ENCODE measurements around the gene KRT5.

Gene KRT5

DNA sequence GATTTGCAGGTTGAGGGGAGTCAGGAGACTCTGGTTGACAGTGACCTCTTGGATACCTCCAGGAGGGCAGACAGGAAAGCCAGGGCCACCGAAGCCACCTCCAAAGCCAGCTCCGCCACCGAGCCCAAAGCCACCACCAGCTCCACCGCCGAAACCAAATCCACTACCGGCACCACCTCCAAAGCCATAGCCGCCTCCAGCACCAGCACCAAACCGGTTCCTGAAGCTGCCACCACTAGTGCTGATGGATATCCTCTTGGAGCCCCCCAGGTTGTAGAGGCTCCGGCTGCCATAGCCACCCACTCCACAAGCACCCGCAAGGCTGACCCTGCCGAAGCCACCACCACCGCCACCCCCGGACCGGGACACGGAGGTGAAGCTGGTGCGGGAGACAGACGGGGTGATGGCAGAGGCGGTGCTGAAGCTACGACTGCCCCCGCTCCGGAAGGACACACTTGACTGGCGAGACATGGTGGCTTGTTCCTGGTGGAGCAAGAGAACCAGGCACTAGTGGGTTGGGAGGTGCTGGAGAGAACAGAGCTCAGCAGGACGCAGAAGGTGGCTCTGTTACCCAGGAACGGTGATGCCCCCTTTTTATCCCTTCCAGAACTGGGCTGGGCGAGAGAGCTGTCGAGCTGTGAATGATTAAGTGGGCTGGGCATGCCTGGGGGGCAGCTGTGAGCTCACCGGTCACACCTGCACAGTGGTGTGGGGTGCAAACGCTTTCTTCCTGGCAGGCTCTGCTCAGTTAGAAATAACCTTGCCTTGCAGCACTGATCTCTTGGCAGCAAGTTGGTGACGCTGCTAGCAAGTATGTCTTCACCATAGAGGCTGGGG, at the start of gene KRT5:
Gene KRT5, minus strand, starts transcription at position 569 of the 837 bp plus-strand sequence. Its CDS starts 98 bp downstream, at position 471.
- H3K9me3 ChIP-seq (ENCODE audit: severe bottlenecking), result no peaks in the 10 kb centered on the region
- no peaks in the 10 kb centered on the region for H3K27me3 ChIP-seq (ENCODE audit: insufficient read depth, poor library complexity, severe bottlenecking)
- peaks cover 55% of the 10 kb centered on the region for H3K4me1 ChIP-seq (ENCODE audit: insufficient read depth, poor library complexity, severe bottlenecking)
- peak within 1 kb of the TSS; percentile 99 for H3K27ac ChIP-seq (ENCODE audit: poor library complexity, severe bottlenecking)
- ATAC-seq (ENCODE audit: low read depth) (peak; percentile 43), DNase-seq (ENCODE audit: low spot score) (peak; percentile 98)
- peaks cover 51% of the 10 kb centered on the region for H3K36me3 ChIP-seq (ENCODE audit: low read depth)
- TF ChIP-seq, protein P1, sequence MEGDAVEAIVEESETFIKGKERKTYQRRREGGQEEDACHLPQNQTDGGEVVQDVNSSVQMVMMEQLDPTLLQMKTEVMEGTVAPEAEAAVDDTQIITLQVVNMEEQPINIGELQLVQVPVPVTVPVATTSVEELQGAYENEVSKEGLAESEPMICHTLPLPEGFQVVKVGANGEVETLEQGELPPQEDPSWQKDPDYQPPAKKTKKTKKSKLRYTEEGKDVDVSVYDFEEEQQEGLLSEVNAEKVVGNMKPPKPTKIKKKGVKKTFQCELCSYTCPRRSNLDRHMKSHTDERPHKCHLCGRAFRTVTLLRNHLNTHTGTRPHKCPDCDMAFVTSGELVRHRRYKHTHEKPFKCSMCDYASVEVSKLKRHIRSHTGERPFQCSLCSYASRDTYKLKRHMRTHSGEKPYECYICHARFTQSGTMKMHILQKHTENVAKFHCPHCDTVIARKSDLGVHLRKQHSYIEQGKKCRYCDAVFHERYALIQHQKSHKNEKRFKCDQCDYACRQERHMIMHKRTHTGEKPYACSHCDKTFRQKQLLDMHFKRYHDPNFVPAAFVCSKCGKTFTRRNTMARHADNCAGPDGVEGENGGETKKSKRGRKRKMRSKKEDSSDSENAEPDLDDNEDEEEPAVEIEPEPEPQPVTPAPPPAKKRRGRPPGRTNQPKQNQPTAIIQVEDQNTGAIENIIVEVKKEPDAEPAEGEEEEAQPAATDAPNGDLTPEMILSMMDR (IDR thresholded peaks at IDR 0.05; ENCODE audit: poor library complexity, severe bottlenecking), result no peak
- H3K4me3 ChIP-seq (ENCODE audit: severe bottlenecking), result peak within 1 kb of the TSS; percentile 79

DNA sequence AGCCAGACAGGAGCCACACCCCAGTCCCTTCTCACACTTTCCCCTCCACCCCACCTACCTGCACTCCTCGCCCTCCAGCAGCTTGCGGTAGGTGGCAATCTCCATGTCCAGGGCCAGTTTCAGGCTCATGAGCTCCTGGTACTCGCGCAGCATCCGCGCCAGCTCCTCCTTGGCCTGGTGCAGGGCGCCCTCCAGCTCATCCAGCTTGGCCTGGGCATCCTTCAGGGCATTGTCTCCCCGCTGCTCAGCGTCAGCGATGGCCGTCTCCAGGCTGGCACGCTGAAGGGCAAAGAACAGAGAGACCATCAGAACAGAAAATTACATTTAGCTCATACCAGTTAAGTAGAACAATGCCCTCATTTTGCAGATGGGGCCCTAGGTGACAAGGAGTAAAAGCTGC, 47.9 kb upstream of the KRT5 start:
- H3K36me3 ChIP-seq (ENCODE audit: low read depth), result no peaks in the 10 kb centered on the region
- no peaks in the 10 kb centered on the region for H3K27me3 ChIP-seq (ENCODE audit: insufficient read depth, poor library complexity, severe bottlenecking)
- no peak for DNase-seq (ENCODE audit: low spot score)
- no peak overlapping the region for H3K4me3 ChIP-seq (ENCODE audit: severe bottlenecking)
- no peaks in the 10 kb centered on the region for H3K9me3 ChIP-seq (ENCODE audit: severe bottlenecking)
- H3K27ac ChIP-seq (ENCODE audit: poor library complexity, severe bottlenecking), result no peak overlapping the region
- no peak for ATAC-seq (ENCODE audit: low read depth)
- H3K4me1 ChIP-seq (ENCODE audit: insufficient read depth, poor library complexity, severe bottlenecking), result no peaks in the 10 kb centered on the region
- TF ChIP-seq, protein P1 (IDR thresholded peaks at IDR 0.05; ENCODE audit: poor library complexity, severe bottlenecking), result no peak

DNA sequence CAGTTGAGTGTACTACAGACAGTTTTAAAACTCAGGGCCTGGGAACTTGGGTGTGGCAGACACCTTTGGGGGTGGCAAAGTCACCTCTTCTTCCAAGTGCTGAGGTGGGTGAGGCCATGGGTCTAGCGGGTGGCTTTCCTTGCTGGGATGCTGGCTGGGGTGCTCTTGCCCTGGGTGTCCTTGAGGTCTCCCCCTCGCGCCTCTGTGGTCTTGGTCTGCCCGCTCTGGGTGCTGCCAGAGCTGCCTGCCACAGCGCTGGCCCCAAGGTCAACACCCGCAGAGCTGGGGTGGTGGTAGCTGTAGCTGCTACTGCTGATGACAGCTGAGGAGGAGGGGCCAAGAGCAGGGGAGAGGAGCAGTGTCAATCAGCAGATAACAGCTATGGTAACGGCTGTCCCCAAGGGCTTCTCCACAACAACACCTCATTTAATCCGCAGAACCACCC, 46.7 kb upstream of the KRT5 start:
- no peak for DNase-seq (ENCODE audit: low spot score)
- H3K27me3 ChIP-seq (ENCODE audit: insufficient read depth, poor library complexity, severe bottlenecking), result no peaks in the 10 kb centered on the region

DNA sequence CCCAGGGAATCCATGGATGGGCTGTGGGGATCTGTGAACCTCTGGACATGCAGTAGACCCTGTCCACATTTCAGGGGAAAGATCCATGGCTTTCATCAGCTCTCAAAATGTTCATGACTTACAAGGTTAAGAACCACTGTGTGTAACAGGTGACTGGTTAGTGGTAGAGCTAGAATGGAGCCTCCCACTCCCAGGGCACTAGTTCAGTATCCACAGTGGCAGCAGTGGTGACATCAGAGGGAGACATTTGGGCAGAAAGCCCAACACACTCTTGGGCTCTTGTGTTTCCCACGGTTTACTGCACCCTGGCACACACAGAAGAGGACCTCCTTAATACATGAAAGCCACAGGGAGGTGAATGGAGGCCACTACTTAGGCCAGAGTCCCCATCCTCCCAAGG, 44.4 kb upstream of the KRT5 start:
- no peaks in the 10 kb centered on the region for H3K36me3 ChIP-seq (ENCODE audit: low read depth)
- no peak for DNase-seq (ENCODE audit: low spot score)
- H3K9me3 ChIP-seq (ENCODE audit: severe bottlenecking), result no peaks in the 10 kb centered on the region
- no peaks in the 10 kb centered on the region for H3K4me1 ChIP-seq (ENCODE audit: insufficient read depth, poor library complexity, severe bottlenecking)
- H3K4me3 ChIP-seq (ENCODE audit: severe bottlenecking), result no peak overlapping the region
- no peak for ATAC-seq (ENCODE audit: low read depth)
- no peaks in the 10 kb centered on the region for H3K27me3 ChIP-seq (ENCODE audit: insufficient read depth, poor library complexity, severe bottlenecking)
- H3K27ac ChIP-seq (ENCODE audit: poor library complexity, severe bottlenecking), result no peak overlapping the region
- TF ChIP-seq, protein P1 (IDR thresholded peaks at IDR 0.05; ENCODE audit: poor library complexity, severe bottlenecking), result no peak

More for the DNA sequence above, 46.7 kb upstream of the KRT5 start:
- ATAC-seq (ENCODE audit: low read depth), result no peak
- Histone ChIP-seq H3K9me3 (ENCODE audit: severe bottlenecking) (no peaks in the 10 kb centered on the region), H3K4me1 (ENCODE audit: insufficient read depth, poor library complexity, severe bottlenecking) (no peaks in the 10 kb centered on the region), H3K36me3 (ENCODE audit: low read depth) (no peaks in the 10 kb centered on the region), H3K4me3 (ENCODE audit: severe bottlenecking) (no peak overlapping the region), H3K27ac (ENCODE audit: poor library complexity, severe bottlenecking) (no peak overlapping the region)
- TF ChIP-seq, protein P1 (IDR thresholded peaks at IDR 0.05; ENCODE audit: poor library complexity, severe bottlenecking), result no peak

All from RWPE2 (cell line).